ENCODE data around the gene ZNF578. TPM values are rescaled to one million over a fixed set of nuclear protein-coding genes. Genes with fewer than 3 reads are reported as not detected.

ZNF578 gene
- total and polyA plus RNA-seq, 10 of the 15 experiments (the other 5 are each of a cell fraction or from before 2014, with no cell fraction given) = 0.10 to 0.43 (median 0.16) TPM; not detected in 4

DNA sequence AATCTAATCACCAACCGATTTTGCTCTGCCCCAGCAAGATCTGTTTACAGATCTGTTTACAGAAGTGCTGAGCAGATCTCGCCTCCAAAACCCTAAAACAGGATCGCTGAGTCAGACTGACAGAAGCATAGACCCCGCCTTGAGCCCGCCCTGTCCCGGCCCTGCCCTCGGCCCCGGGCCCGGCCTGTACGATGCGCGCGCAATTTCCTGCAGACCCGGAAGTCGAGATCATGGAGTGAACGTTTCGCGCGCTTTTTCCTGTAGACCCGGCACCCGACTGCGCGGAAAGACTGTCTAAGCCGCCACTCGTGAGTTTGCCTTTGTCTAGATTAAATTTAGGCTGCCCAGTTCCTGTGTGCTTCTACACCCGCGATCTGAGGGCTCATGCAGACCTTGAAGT, 24.4 kb upstream of the ZNF578 start, which contains the start of gene ZNF534 (continued):
- TF ChIP-seq, protein P1, sequence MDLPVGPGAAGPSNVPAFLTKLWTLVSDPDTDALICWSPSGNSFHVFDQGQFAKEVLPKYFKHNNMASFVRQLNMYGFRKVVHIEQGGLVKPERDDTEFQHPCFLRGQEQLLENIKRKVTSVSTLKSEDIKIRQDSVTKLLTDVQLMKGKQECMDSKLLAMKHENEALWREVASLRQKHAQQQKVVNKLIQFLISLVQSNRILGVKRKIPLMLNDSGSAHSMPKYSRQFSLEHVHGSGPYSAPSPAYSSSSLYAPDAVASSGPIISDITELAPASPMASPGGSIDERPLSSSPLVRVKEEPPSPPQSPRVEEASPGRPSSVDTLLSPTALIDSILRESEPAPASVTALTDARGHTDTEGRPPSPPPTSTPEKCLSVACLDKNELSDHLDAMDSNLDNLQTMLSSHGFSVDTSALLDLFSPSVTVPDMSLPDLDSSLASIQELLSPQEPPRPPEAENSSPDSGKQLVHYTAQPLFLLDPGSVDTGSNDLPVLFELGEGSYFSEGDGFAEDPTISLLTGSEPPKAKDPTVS (IDR thresholded peaks at IDR 0.05; ENCODE audit: low read depth, low read length) = no peak
- TF ChIP-seq, protein P2, sequence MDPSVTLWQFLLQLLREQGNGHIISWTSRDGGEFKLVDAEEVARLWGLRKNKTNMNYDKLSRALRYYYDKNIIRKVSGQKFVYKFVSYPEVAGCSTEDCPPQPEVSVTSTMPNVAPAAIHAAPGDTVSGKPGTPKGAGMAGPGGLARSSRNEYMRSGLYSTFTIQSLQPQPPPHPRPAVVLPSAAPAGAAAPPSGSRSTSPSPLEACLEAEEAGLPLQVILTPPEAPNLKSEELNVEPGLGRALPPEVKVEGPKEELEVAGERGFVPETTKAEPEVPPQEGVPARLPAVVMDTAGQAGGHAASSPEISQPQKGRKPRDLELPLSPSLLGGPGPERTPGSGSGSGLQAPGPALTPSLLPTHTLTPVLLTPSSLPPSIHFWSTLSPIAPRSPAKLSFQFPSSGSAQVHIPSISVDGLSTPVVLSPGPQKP (IDR thresholded peaks at IDR 0.05; ENCODE audit: low read depth, low read length) = no peak
- TF ChIP-seq CEBPB (IDR thresholded peaks at IDR 0.05; ENCODE audit: borderline replicate concordance in 1 of 2, low read depth in 2 of 2, low read length in 2 of 2) (no peak), E2F8 (IDR thresholded peaks at IDR 0.05; ENCODE audit: low read depth, partially characterized antibody) (no peak)

DNA sequence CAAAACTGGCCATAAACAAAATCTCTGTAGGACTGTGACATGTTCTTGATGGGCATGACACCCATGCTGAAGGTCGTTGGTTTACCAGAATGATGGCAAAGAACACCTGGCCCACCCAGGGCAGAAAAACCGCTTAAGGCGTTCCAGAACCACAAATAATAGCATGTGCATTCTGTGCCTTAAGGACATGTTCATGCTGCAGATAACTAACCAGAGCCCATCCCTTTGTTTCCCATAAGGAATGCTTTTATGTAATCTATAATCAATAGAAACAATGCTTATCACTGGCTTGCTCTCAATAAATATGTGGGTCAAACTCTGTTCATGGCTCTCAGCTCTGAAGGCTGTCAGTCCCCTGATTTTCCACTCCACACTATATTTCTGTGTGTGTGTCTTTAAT, 11.2 kb upstream of the ZNF578 start:
- Histone ChIP-seq H3K4me3 (no peak overlapping the region), H3K4me1 (ENCODE audit: control insufficient read depth, insufficient read depth, low read length) (no peaks in the 10 kb centered on the region), H3K9ac (ENCODE audit: control insufficient read depth, insufficient read depth, low read length) (no peak overlapping the region), H4K20me1 (ENCODE audit: control insufficient read depth, insufficient read depth) (no peaks in the 10 kb centered on the region), H3K4me2 (ENCODE audit: control insufficient read depth, insufficient read depth) (no peak overlapping the region), H3K27me3 (replicated peaks in 1 of 2; ENCODE audit: control insufficient read depth in 2 of 2, insufficient read depth in 2 of 2, low read length in 1 of 2) (no peaks in the 10 kb centered on the region), H2AFZ (ENCODE audit: control insufficient read depth, low read depth, low read length) (no peak overlapping the region), H3K9me3 (replicated peaks; ENCODE audit: control insufficient read depth, insufficient read depth, low read length) (no peaks in the 10 kb centered on the region; the same call in 2 of the 3 replicates), H3K36me3 (ENCODE audit: control insufficient read depth in 2 of 2, insufficient read depth in 2 of 2, low read length in 1 of 2) (no peaks in the 10 kb centered on the region), H3K79me2 (ENCODE audit: control insufficient read depth, insufficient read depth, low read length) (no peaks in the 10 kb centered on the region), H3K27ac (ENCODE audit: control insufficient read depth, insufficient read depth) (no peak overlapping the region)
- FAIRE-seq (no peak), ATAC-seq (no peak), DNase-seq (ENCODE audit: low read depth, low spot score) (no peak)
- in situ Hi-C loops (cut with MboI) = no loop called here
- WGBS (ENCODE audit: insufficient coverage, insufficient replicate concordance, low lambda C conversion rate, missing lambda C conversion rate) = 12% methylated on average over 3 of the region's 3 CpGs
- no TSS peak for BruUV-seq (replicated peaks)
- SMC1A ChIA-PET (ENCODE audit: uncharacterized antibody, unreplicated experiment) = no interaction called here
- intact Hi-C loops (cut with micrococcal nuclease; ENCODE audit: unreplicated experiment) = no loop called here
- CTCF ChIA-PET = no interaction called here
- RAD21 ChIA-PET (ENCODE audit: unreplicated experiment) = no interaction called here
- POLR2A ChIA-PET = no interaction called here
- TF ChIP-seq KAT2A (conservative IDR thresholded peaks at IDR 0.05; ENCODE audit: control insufficient read depth, low read depth, low read length) (no peak), SUPT20H (IDR thresholded peaks at IDR 0.05; ENCODE audit: borderline replicate concordance, control insufficient read depth, low read depth, low read length) (no peak), MYC (IDR thresholded peaks at IDR 0.05; ENCODE audit: insufficient read depth, insufficient read length, insufficient replicate concordance, low read length, severe bottlenecking) (no peak), POLR2A (IDR thresholded peaks at IDR 0.05; ENCODE audit: low read depth, low read length) (no peak), ZNF384 (IDR thresholded peaks at IDR 0.05; ENCODE audit: borderline replicate concordance, low read depth, low read length) (no peak), TCF7 (IDR thresholded peaks at IDR 0.05; ENCODE audit: borderline replicate concordance) (no peak), JUNB (IDR thresholded peaks at IDR 0.05) (no peak), ZNF274 (IDR thresholded peaks at IDR 0.05; ENCODE audit: insufficient read depth, insufficient read length) (no peak), SIN3A (IDR thresholded peaks at IDR 0.05; ENCODE audit: low read depth, low read length) (no peak)
- TF ChIP-seq, protein P3, sequence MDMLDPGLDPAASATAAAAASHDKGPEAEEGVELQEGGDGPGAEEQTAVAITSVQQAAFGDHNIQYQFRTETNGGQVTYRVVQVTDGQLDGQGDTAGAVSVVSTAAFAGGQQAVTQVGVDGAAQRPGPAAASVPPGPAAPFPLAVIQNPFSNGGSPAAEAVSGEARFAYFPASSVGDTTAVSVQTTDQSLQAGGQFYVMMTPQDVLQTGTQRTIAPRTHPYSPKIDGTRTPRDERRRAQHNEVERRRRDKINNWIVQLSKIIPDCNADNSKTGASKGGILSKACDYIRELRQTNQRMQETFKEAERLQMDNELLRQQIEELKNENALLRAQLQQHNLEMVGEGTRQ (IDR thresholded peaks at IDR 0.05; ENCODE audit: borderline replicate concordance, low read depth, low read length) = no peak
